Limb (tissue), 2 donors: ENCODE measurements around the gene ARSJ.
A peak's percentile ranks its signal among the peaks of the same experiment; 100 is the strongest.
"Not testable (repeated sequence)": the region's sequence is repeated elsewhere in the genome, so short reads cannot be mapped to it uniquely, and the experiment has no call there.

ENCODE experiments used
- DNase-seq, 2 donors: peaks; one replicate each; pipeline ENCODE4 v3.0.0-alpha.2; 2016; ENCODE audit errors: extremely low spot score in 2 of 2

The ARSJ gene

DNA sequence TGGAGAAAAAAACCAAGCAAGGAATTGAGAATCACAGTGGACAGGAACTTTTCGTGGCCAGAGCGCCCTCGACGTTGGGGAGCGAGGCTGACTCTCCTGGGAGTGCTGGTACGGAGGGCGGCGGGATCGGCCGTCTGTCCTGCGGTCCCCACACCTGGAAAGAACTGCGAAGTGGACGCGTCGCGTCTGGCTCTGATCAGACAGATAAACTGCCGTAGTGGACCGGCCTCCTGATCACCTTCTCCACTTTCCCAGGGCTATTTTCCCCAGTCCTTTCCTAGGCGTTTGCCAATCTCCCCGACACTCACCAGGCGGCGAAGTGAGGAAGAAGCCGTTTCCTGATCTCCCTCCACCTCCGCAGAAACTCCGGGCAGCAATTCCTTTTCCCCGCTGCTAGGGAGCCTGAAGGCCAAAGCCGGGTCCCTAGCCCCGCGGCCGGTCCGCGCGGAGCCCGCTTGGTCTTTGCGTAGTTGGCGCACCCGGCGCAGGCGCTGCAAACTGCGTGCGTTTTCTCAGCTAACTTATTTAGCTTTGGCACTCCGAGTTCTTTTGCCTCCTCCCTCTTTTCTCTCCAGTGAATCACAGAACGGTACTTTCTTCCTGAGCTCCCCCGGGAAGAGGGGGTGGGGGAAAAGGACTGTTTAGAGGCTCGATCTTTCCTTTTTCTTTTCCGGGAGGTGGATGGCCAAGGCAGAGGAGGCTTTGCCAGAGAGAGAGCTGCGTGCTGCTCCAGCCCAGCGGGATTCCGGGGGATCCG is at the start of gene ARSJ:
Gene ARSJ (minus strand): TSS at position 500 of the 757 bp plus-strand sequence. CDS start 813 bp downstream, outside the sequence.
- DNase-seq, result peak; percentile 64 to 78

- DNase-seq, result no peak
Observed at GRCh38 chr4:114028071-114028470, 48.6 kb upstream of the ARSJ start.

DNA sequence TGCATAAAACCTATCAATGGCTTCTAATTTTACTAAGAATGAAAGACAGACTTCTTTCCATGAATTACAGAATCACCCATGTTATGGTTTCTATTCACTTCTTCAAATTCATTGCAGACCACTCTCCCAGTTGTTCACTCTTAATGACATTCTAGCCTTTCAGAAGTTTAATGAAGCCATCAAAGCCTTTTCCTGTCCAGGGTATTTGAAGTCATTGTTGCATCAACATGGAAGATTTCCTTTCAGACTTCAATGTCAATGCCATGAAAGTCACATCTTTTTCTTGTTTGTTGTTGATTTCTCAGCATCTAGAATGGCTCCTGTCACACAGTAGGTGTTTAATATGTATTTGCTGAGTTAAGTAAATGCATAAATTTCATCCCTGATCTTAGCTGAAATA is 48.1 kb upstream of the ARSJ start:
- DNase-seq, result no peak

- DNase-seq, result no peak
Observed at GRCh38 chr4:114026447-114026846, 47.0 kb upstream of the ARSJ start.

GRCh38 chr4:114025176-114025777 is 45.8 kb upstream of the ARSJ start:
- no peak for DNase-seq

- peak in 1 of 2 donors; percentile 59 for DNase-seq
Observed at GRCh38 chr4:114021451-114021850, 42.0 kb upstream of the ARSJ start.

- DNase-seq, result no peak
Observed at GRCh38 chr4:114019969-114020358, 40.5 kb upstream of the ARSJ start.

GRCh38 chr4:114019276-114019968 is 40.0 kb upstream of the ARSJ start:
- no peak for DNase-seq

DNA sequence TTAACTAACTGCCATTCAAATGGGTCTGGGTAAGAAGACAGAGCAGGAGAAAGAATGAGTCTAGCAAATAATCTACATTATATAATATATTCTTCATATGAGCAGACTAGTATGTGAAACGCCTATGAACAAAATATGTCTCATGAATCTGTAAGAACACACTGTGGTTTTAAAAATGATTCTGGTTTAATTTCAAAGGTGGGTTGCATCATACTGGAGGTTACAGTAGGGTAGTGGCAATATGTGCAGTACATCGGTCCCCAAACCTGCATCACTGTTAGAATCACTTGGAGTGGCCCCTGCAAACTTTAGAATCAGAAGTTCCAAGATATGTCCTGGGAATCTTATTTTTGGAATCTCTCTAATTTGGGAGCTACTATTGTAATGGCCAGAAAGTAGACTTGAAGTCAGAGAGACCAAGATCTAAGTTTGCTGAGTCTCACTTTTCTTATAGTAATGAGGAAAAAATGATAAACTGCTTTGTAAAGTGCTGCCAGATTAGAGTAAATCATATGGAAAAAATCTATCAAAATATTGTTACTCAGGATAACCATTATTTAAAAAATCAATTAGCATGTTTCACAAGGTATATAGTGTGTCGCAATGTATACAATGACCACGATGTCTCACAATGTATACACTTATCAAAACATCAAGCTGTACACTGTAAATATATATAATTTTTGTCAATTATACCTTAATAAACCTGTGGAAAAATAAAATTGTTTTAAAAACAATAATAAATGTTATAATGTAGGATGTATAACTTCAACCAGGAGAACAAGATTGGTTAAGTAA is 37.9 kb upstream of the ARSJ start:
- no peak for DNase-seq

- DNase-seq, result no peak
Observed at GRCh38 chr4:114015444-114015899, 36.0 kb upstream of the ARSJ start.

- not testable (repeated sequence) for DNase-seq
Observed at GRCh38 chr4:114013201-114013600, 33.8 kb upstream of the ARSJ start.

- no peak for DNase-seq
Observed at GRCh38 chr4:114012749-114013148, 33.3 kb upstream of the ARSJ start.

DNA sequence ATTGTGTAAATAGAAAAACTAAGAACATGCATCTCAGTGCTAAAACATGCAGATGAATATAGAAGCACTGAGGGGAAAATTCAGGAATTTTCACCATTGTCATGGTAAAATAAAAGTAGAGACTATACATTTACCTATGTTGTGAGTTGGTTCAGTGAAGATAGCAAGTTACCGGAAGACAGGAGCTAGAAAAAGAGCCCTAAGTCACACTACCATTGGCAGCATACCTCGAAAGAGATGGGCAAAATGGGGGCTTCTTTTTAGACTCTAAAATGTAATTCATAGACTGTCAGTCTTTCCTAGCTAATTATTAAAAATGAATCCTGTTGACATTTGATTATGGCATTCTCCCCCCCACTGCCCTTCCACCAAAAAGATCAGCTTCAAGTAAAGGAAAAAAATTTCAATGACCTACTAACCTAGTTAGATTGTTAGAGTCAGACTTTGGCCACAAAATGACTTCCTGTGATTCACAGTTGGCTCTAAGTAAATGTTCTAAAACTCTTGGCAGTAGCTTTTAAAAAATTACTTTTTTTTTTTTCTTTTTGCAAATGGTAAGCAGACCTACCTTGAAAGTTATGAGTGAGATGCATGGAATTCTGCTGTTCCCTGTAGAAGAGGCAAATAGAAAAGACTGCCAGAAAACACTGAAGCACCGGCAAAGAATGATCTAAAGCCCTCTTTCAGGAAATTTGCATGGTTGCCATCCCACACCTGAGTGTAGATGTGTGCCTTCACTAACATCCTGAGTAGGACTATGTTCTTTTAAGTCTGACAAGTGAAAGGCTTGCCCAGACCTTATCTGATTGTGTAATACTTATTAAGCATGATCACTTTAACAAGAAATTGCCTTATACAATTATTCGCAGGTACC is 26.4 kb upstream of the ARSJ start:
- peak in 1 of 2 donors; percentile 27 for DNase-seq

DNA sequence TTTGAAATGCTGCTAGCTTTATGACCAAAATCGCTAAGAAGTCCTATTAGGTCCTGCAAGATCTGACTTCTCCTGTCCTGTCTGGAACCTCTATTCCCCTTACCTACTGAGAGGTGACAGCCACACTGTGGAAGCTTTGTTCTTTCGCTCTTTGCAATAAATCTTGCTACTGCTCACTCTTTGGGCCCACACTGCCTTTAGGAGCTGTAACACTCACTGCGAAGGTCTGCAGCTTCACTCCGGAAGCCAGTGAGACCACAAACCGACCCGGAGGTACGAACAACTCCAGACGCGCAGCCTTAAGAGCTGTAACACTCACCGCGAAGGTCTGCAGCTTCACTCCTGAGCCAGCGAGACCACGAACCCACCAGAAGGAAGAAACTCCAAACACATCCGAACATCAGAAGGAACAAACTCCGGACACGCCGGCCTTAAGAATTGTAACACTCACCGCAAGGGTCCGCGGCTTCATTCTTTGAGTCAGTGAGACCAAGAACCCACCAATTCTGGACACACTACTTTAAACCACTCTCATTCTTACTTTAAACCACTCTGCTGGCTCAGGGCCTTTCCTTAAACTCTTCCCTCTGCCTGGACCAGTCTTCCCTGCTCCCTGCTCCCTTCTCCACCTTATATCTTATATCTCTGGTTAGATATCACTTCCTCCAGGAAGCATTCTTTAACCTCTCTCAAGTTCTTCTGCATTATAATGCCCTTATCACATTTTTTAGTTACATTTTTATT is 25.2 kb upstream of the ARSJ start:
- DNase-seq, result not testable (repeated sequence)

DNA sequence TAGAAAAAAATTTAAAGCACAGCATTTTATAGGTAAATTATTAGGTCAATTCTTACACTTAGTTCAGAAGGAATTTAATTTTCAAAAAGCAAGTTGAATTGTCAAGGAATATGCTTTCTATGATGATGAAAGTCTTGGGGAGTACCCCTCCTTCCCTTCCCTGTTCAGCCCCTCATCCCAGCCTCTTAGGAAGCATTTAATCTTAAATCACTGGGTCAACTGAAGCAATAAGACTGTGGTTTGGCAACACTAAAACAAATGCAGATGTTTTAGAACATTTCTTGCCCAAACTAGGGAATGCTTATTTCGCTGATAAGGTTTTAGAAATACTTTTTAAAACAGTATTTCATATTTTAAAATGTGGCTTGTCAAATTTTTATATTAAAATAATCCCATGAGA is 19.1 kb upstream of the ARSJ start:
- DNase-seq, result peak in 1 of 2 donors; percentile 44

DNA sequence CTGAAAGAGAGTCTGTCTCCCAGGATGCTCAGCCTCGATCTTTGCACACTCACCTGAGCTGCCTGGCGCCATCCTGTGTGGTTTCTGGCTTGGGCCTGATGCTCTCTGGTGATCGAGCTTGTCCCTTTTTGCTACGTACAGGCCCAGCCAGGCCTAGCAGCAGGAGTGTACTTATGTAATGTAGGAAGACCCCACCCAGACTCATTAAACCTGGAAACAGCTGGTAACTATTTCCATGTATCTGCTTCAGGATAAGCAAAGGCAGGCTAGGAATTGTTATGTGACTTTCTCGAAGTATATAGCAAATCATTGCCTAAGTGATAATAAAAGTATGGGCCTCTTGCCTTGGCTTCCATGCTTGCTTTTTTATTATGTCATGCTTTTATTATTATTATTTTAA is 18.6 kb upstream of the ARSJ start:
- peak in 1 of 2 donors; percentile 25 for DNase-seq

GRCh38 chr4:113997206-113997605 is 17.8 kb upstream of the ARSJ start:
- DNase-seq, result no peak

DNA sequence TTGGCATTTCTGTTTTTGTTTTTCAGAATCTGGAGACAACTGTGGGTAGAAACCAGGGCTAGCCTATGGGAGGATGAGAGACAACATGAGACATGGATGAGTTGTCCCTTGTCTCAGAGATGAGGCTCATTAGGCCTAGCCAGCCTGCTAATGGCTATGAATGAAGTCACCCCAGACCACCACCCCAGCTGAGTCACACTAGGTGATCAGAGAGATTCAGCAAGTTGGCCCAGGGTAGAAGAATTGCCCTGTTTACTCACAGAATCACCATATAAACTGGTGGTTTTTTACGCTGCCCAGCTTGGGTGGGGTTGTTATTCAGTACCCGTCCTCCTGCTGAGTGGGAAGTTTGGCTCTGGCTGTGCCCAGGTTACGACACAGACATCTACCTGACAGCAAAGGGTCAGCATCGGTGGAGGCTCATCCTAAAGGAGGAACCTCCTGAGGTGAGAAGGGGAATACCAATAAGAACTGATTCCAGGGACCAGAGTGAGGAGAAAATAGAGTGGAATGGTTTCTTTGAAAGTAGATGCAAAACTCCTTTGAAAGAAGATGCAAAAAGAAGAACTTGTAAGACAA is 17.2 kb upstream of the ARSJ start:
- DNase-seq, result no peak

- DNase-seq, result no peak
Observed at GRCh38 chr4:113993887-113994286, 14.4 kb upstream of the ARSJ start.

DNA sequence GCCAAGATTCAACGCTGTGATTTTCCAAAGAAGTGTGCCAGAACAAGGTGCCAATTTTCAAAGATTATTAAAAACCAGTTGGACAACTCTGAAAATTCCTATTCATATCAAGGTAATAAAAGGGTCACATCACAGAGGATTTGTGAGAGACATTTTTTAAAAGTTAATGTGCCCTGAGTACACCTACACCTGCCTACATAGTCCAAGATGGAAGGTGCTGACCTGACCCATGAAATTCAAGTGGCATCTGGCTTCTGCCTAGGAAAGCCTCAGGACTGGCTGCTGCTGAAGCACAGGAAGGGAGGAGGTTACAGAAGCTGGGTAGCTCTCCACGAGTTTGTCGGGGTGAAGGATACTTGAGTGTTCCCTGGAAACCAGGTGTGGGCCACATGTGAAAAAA is 11.4 kb upstream of the ARSJ start:
- no peak for DNase-seq
